Forelimb muscle (tissue), 1 donor: Measurements from ENCODE around the gene TOMM70. TPM values are rescaled to one million over a fixed set of nuclear protein-coding genes. Genes with fewer than 3 reads are reported as not detected.

Source experiments
- DNase-seq: peaks from one replicate; pipeline ENCODE4 v3.0.0-alpha.2; 2013; ENCODE audit warnings: low read depth
- polyA plus RNA-seq: library from polyadenylated mRNA; unstranded; fragments of 120-200 nt; gene quantifications from one replicate; pipeline ENCODE4 v1.2.1, GENCODE V29; 2013; ENCODE audit not compliant: insufficient read length

The TOMM70 gene
- polyA plus RNA-seq, 1 donor, result 55.9 TPM

DNA sequence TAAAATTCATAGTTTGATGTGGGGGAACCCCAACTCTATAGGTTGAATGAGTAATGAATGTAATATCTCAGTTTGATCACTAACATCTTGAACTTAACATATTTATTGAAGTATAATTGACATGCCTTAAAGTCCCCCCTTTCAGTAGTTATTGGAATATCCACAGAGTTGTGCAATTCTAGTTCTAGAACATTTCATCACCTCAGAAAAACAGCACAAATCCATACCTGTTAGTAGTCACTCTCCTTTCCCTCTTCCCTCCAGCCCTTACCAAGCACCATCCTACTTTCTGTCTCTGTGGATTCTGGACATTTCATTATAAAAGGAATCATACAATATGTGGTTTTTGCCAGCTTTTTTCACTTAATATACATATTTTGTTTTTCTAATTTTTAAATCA, 75.1 kb downstream of the TOMM70 start:
- no peak for DNase-seq

DNA sequence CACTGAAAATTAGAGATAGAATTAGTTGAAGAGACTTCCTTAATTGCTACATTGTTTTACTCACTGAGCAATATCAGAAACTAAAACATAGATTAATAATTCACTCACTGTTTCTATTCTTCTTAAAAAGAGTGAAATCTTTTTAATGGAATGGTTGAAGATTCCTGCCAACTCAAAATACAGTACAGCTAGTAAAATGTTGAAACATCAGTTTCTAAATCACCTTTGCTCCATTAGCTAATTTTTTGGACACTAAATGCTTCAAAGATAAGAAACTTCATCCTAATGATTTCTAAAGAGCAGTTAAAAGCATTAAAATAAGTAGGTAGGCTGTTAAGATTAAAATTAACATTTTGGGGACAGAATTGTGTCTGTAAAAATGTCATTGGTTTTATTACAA, 76.8 kb downstream of the TOMM70 start:
- DNase-seq, result no peak

DNA sequence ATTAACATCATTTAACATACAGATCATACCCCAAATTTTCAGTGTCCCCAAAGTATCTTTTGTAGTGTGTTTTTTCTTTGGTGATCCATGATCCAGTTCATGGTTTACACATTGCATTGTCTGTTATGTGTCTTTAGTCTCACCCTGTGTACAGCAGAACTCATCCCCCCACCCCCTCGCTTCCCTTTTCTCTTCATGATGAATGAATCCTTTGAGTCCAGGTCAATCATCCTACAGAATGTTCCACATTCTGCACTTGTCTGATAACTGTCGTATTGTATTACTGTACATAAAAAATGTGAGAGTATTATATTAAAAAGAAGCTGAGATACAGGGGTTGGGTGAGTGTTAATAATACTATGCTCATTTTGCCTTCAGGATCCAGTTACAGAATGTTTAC, 80.9 kb downstream of the TOMM70 start:
- no peak for DNase-seq

DNA sequence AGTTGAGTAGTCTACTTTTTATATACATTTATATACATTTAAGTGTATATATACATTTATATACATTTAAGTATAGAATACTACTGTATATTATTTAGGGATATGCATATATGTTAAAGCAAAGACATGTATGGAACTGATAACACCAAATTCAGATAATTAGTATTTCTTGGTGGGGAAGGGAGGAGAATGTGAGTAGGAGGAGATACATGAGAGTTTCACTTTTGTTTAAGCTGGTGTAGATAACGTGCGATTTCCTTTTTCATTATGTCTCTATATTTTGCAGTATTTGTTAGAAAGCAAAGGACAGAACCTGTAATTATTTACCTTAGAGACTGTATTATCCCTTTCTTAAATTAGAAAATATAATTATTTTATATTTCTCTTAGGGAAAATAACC, 83.0 kb downstream of the TOMM70 start:
- DNase-seq, result no peak

DNA sequence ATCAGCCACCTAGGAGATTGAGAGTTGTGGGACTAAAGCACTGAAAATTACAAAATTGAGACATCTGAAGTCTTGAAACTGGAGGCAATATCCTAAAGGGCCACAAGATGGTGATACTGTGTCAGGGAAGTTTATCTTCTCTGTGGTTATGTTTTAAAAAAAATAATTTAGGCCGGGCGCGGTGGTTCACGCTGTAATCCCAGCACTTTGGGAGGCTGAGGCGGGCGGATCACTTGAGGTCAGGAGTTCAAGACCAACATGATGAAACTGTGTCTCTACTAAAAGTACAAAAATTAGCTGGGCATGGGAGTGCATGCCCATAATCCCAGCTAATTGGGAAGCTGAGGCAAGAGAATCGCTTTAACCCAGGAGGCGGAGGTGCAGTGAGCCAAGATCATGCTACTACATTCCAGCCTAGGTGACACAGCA, 84.2 kb downstream of the TOMM70 start:
- peak; percentile 35 for DNase-seq

Other genes with a start within 250 kb of the TOMM70 start
- 28.1 TPM for gene TBC1D23, start 140.1 kb downstream of the TOMM70 start, polyA plus RNA-seq
- gene NIT2, start 66.3 kb downstream of the TOMM70 start, polyA plus RNA-seq, result 23.9 TPM
- 6.7 TPM for gene LNP1, start 450 bp upstream of the TOMM70 start, polyA plus RNA-seq
- 14.4 TPM for gene TMEM45A, start 91.5 kb upstream of the TOMM70 start, polyA plus RNA-seq
- gene ADGRG7, start 208.5 kb upstream of the TOMM70 start, polyA plus RNA-seq, result not detected